Activated naive CD4-positive, alpha-beta T cell treated with anti-CD3 and anti-CD28 coated beads, Interleukin-2, amount 10 ng/mL, durations not matched to agents 7 days and 5 days (primary cell): ENCODE measurements around the gene DKC1.
"Not testable (repeated sequence)": the region's sequence is repeated elsewhere in the genome, so short reads cannot be mapped to it uniquely, and the experiment has no call there.

Experiments
- CTCF ChIA-PET: fragments of 350-600 bp; sonication (Branson Sonifier 250); formaldehyde crosslinking; loops from one replicate; lab custom pipeline; 2021; ENCODE audit warnings: antibody characterized with exemption; lab: Charles Lee
- DNase-seq: peaks from one replicate; pipeline ENCODE4 v3.0.0-alpha.2; 2020
- H3K27ac Mint-ChIP-seq: one replicate; pipeline ENCODE4 v1.8.0; 2021; ENCODE audit warnings: mild to moderate bottlenecking, moderate library complexity, mixed read lengths
- H3K27me3 Mint-ChIP-seq: one replicate; pipeline ENCODE4 v1.8.0; 2021; ENCODE audit warnings: mild to moderate bottlenecking, mixed read lengths
- H3K36me3 Mint-ChIP-seq: one replicate; pipeline ENCODE4 v1.8.0; 2021; ENCODE audit warnings: mixed read lengths
- H3K4me1 Mint-ChIP-seq: one replicate; pipeline ENCODE4 v1.8.0; 2021; ENCODE audit warnings: mixed read lengths
- H3K4me3 Mint-ChIP-seq: one replicate; pipeline ENCODE4 v1.8.0; 2021; ENCODE audit warnings: mild to moderate bottlenecking, moderate library complexity, mixed read lengths
- H3K9me3 Mint-ChIP-seq: one replicate; pipeline ENCODE4 v1.8.0; 2021; ENCODE audit warnings: mixed read lengths

Gene DKC1

GRCh38 chrX:154809939-154810665 lies 47.4 kb downstream of the DKC1 start:
- Mint-ChIP-seq H3K9me3 (peaks cover 5% of the 10 kb centered on the region), H3K27ac (no peak overlapping the region), H3K27me3 (peaks cover 14% of the 10 kb centered on the region), H3K4me1 (peaks cover 17% of the 10 kb centered on the region), H3K4me3 (no peak overlapping the region), H3K36me3 (no peaks in the 10 kb centered on the region)
- CTCF ChIA-PET: interaction anchor here (0.6 to 1.3 kb wide), 2 partner anchors 61 to 90 kb away, joined by 3 to 4 read pairs; no protein-coding TSS in a partner anchor
- DNase-seq: no peak

GRCh38 chrX:154812341-154813101 lies 49.9 kb downstream of the DKC1 start:
- H3K36me3 Mint-ChIP-seq: no peaks in the 10 kb centered on the region
- H3K9me3 Mint-ChIP-seq: no peaks in the 10 kb centered on the region
- no peak overlapping the region for H3K4me3 Mint-ChIP-seq
- CTCF ChIA-PET: interaction anchor here (0.6 to 0.7 kb wide), 2 partner anchors 10 to 1887 kb away, joined by 3 read pairs; no protein-coding TSS in a partner anchor
- DNase-seq: no peak
- H3K27me3 Mint-ChIP-seq: peaks cover 11% of the 10 kb centered on the region
- H3K27ac Mint-ChIP-seq: no peak overlapping the region
- H3K4me1 Mint-ChIP-seq: peaks cover 10% of the 10 kb centered on the region

- DNase-seq: no peak
- Mint-ChIP-seq H3K4me3 (no peak overlapping the region), H3K36me3 (no peaks in the 10 kb centered on the region), H3K27ac (no peak overlapping the region), H3K4me1 (peaks cover 10% of the 10 kb centered on the region), H3K9me3 (no peaks in the 10 kb centered on the region), H3K27me3 (peaks cover 9% of the 10 kb centered on the region)
- CTCF ChIA-PET: no interaction called here
These were observed 51.1 kb downstream of the DKC1 start for GRCh38 chrX:154813801-154814200.

GRCh38 chrX:154815274-154815818 lies 52.7 kb downstream of the DKC1 start:
- H3K9me3 Mint-ChIP-seq: no peaks in the 10 kb centered on the region
- H3K4me1 Mint-ChIP-seq: no peaks in the 10 kb centered on the region
- CTCF ChIA-PET: no interaction called here
- H3K4me3 Mint-ChIP-seq: no peak overlapping the region
- no peaks in the 10 kb centered on the region for H3K36me3 Mint-ChIP-seq
- peaks cover 15% of the 10 kb centered on the region for H3K27me3 Mint-ChIP-seq
- no peak overlapping the region for H3K27ac Mint-ChIP-seq
- no peak for DNase-seq

- H3K27ac Mint-ChIP-seq, H3K36me3 Mint-ChIP-seq, CTCF ChIA-PET, H3K4me1 Mint-ChIP-seq, DNase-seq, H3K4me3 Mint-ChIP-seq, H3K9me3 Mint-ChIP-seq: not testable (repeated sequence)
- H3K27me3 Mint-ChIP-seq: peaks cover 16% of the 10 kb centered on the region
These were observed 53.7 kb downstream of the DKC1 start for GRCh38 chrX:154816326-154816898.

- H3K27ac Mint-ChIP-seq, CTCF ChIA-PET, H3K9me3 Mint-ChIP-seq, H3K4me3 Mint-ChIP-seq, DNase-seq, H3K4me1 Mint-ChIP-seq, H3K36me3 Mint-ChIP-seq: not testable (repeated sequence)
- peaks cover 17% of the 10 kb centered on the region for H3K27me3 Mint-ChIP-seq
These were observed 54.5 kb downstream of the DKC1 start for GRCh38 chrX:154817048-154817618.

GRCh38 chrX:154818916-154819770 lies 56.5 kb downstream of the DKC1 start:
- H3K9me3 Mint-ChIP-seq: no peaks in the 10 kb centered on the region

GRCh38 chrX:154819771-154820341 lies 57.2 kb downstream of the DKC1 start:
- Mint-ChIP-seq H3K36me3 (no peaks in the 10 kb centered on the region), H3K27ac (no peak overlapping the region), H3K9me3 (no peaks in the 10 kb centered on the region), H3K4me3 (no peak overlapping the region), H3K27me3 (peaks cover 16% of the 10 kb centered on the region), H3K4me1 (no peaks in the 10 kb centered on the region)
- CTCF ChIA-PET: no interaction called here
- no peak for DNase-seq

More at GRCh38 chrX:154818916-154819770, 56.5 kb downstream of the DKC1 start:
- no peak overlapping the region for H3K4me3 Mint-ChIP-seq
- CTCF ChIA-PET: no interaction called here
- peaks cover 16% of the 10 kb centered on the region for H3K27me3 Mint-ChIP-seq
- H3K27ac Mint-ChIP-seq: no peak overlapping the region
- H3K36me3 Mint-ChIP-seq: no peaks in the 10 kb centered on the region
- no peak for DNase-seq
- H3K4me1 Mint-ChIP-seq: no peaks in the 10 kb centered on the region

GRCh38 chrX:154821523-154821922 lies 58.9 kb downstream of the DKC1 start:
- Mint-ChIP-seq H3K9me3 (no peaks in the 10 kb centered on the region), H3K4me1 (no peaks in the 10 kb centered on the region), H3K27me3 (peaks cover 16% of the 10 kb centered on the region), H3K4me3 (no peak overlapping the region), H3K36me3 (no peaks in the 10 kb centered on the region), H3K27ac (no peak overlapping the region)
- CTCF ChIA-PET: no interaction called here
- no peak for DNase-seq

- Mint-ChIP-seq H3K27me3 (peaks cover 15% of the 10 kb centered on the region), H3K4me3 (no peak overlapping the region), H3K27ac (no peak overlapping the region), H3K36me3 (no peaks in the 10 kb centered on the region), H3K9me3 (no peaks in the 10 kb centered on the region), H3K4me1 (peaks cover 2% of the 10 kb centered on the region)
- DNase-seq: no peak
- CTCF ChIA-PET: no interaction called here
These were observed 59.4 kb downstream of the DKC1 start for GRCh38 chrX:154822029-154822428.

- DNase-seq: no peak
- H3K27ac Mint-ChIP-seq: no peak overlapping the region
- H3K27me3 Mint-ChIP-seq: peaks cover 12% of the 10 kb centered on the region
- peaks cover 23% of the 10 kb centered on the region for H3K4me1 Mint-ChIP-seq
- H3K9me3 Mint-ChIP-seq: no peaks in the 10 kb centered on the region
- CTCF ChIA-PET: no interaction called here
- no peaks in the 10 kb centered on the region for H3K36me3 Mint-ChIP-seq
- no peak overlapping the region for H3K4me3 Mint-ChIP-seq
These were observed 62.0 kb downstream of the DKC1 start for GRCh38 chrX:154824638-154825037.

- H3K4me1 Mint-ChIP-seq: peaks cover 27% of the 10 kb centered on the region
- H3K36me3 Mint-ChIP-seq, H3K27me3 Mint-ChIP-seq, H3K27ac Mint-ChIP-seq, DNase-seq, H3K9me3 Mint-ChIP-seq, H3K4me3 Mint-ChIP-seq, CTCF ChIA-PET: not testable (repeated sequence)
These were observed 62.9 kb downstream of the DKC1 start for GRCh38 chrX:154825586-154825985.
